GM18873 (cell line): ENCODE measurements around the gene AGPAT1.
"Not testable (repeated sequence)": the region's sequence is repeated elsewhere in the genome, so short reads cannot be mapped to it uniquely, and the experiment has no call there.

Experiments used
- ATAC-seq: cut with Tn5 transposase; IDR thresholded peaks from one replicate; pipeline ENCODE4 v1.9.1; 2021; ENCODE audit warnings: mild to moderate bottlenecking, moderate library complexity, moderate number of reproducible peaks; ENCODE audit not compliant: unreplicated experiment, low FRiP score

AGPAT1 gene, protein sequence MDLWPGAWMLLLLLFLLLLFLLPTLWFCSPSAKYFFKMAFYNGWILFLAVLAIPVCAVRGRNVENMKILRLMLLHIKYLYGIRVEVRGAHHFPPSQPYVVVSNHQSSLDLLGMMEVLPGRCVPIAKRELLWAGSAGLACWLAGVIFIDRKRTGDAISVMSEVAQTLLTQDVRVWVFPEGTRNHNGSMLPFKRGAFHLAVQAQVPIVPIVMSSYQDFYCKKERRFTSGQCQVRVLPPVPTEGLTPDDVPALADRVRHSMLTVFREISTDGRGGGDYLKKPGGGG

DNA sequence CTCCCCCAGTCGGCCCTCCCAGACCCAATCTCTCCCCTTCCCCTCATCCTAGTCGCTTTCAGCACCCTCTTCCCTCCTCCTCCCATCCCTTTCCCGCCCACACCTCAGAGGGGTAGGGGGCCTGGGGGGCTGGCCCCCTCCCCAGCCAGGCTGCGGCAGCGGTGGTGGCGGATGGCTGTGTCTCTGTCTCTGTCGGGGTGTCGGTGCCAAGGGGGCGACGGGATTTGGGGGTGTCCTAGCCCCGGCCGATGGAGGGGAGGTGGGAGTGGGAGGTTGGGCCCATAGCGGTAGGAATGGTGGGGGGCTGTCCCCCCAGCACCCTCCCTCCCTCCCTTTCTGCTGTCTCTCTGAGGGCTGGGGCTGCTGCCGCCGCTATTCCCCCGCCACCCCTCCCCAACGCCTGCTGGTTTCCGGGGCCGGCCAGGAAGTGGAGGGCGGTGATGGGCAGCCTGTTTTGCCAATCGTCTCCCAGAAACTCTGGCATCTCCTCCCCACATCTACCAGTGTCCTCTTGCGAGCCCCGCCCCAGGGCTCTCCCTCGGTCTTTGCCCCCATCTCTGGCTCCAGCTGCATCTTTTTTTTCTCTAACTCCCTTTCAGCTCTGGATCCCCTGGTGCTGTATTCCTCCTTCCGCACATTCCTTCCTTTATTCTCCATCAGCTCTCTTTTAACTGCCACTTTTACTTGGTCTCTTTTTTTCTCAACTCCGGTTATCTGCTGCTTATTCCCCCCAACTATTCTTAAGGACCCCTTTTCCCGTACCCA, at the start of gene AGPAT1:
TSS of gene AGPAT1 (minus strand) at position 374 of the 765 bp plus-strand sequence. CDS start 4,588 bp downstream, outside the sequence.
- peak; percentile 29 for ATAC-seq

DNA sequence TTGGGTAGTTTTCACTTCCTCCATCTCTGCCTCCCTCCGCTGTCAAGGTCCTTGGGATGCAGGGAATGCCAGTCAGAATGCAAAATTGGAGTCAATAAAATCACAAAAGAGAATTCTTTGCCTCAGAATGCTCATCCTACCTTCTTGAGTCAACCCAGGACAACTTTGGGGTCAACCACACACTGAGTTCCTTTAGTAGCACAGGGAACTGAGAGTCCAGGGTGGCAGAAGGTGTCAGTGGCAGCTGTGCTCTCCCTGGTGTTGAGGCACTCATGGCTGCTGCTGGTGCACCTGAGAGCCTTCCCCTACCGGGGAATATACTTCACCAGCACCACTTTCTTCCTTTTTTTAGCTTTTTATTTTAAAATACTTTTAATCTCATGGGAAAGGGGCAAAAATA, 48.8 kb upstream of the AGPAT1 start:
- no peak for ATAC-seq

DNA sequence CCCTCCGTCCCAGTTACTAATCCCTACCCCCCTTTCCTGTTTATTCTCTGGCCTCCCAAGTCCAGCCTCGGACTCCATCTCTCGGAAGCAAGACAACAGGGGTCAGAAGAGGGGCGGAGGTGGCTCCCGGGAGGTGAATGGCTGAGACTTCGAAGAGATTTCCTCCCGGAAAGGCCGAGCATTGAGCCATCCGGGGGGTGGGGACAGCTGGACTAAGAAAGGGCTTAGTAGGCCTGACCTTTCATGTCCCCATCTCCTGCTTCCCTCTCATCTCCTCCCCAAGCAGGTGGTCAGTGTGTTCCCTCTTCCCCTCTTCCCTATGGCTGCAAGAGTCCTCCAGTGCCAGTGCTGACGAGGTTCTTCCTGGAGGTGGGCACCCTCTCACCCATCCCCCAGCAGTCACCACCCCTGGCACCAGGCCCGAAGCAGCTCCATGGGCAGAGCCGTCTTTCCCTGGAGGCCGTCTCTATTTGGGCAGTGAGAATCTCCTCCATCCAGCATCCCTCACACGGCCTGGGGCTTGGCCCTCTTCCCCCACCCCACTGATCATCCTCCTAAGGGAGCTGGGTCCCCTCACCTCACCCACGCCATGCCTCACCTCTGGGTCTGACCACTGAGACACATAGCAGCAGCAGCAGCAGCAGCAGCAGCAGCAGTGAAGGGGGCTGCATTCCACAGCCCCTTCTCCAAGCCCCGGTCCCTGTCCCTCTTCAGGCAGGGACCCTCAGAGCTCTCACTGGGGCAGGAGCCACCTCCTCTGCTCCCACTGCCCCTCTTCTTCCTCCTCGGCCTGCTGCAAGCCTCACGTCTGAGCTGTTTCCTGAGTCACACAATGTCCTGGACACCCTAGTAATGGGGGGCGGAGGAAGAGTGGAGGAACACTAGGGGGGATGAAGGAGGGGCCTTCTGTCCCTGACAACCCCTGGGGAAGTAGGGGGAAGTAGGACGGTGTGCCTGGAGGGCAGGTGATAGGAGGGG, 47.7 kb upstream of the AGPAT1 start, which contains the start of gene NOTCH4:
TSS of gene NOTCH4 (minus strand) at position 810 of the 978 bp plus-strand sequence. CDS start at position 671, 139 bp downstream.
- ATAC-seq: no peak

DNA sequence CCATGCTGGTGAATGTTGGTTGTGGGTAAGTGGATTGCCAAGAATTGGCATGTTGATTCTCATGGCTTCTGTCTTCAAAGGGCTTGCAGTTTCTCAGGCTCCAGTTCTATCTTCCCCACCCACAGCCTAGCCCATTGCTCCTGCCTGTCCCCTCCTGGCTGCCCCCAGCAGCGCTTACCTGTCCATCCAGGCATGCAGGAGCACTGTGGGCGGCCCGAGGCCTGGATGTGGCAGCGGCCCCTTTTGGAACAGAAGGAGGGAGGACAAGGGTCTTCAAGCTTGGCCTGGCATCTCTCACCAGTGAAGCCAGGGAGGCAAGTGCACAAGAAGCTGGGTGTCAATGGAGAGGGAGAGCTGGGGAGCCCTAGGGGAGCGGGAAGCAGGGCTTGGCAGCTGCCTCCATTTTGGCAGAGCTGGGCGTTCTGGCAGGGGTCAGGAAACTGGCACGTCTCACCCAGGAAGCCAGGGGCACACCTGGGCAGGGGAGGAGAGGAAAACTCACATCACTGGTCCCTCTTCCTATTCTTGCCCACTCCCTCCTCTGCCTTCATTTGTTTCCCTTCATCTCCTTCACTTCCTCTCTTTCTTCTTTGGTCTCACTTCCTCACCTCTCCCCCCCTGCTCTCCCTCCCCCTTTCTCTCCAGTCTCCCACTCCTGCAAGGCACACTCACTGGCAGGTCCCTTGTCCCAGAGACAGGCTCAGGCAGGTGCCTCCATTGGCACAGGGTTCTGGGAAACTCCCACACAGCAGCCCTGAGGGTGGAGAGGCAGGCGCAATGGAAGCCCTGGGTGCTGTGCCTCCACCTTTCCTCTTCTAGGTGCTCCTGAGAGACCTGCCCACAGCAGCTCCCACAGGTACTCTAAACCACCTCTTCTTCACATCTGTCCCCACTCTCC, 46.7 kb upstream of the AGPAT1 start:
- ATAC-seq: no peak

DNA sequence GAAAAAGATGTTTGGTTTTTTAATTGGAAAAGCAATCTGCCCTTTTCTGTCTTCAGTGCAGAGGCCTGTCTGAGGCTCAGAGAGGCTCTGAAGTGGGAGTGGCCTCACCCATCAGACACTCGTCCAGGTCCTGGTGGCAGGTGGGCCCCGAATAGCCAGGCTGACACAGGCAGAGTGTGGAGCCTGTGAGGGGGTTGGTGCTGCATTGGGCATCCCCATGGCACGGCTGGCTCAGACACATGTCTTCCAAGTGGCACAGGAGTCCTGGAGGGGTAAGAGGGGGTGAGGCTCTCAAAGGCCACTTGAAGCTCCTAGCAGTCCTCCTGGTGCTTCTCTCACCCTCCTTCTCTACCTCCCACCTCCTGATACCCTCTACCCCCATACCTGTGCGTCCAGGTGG, 44.1 kb upstream of the AGPAT1 start:
- no peak for ATAC-seq

DNA sequence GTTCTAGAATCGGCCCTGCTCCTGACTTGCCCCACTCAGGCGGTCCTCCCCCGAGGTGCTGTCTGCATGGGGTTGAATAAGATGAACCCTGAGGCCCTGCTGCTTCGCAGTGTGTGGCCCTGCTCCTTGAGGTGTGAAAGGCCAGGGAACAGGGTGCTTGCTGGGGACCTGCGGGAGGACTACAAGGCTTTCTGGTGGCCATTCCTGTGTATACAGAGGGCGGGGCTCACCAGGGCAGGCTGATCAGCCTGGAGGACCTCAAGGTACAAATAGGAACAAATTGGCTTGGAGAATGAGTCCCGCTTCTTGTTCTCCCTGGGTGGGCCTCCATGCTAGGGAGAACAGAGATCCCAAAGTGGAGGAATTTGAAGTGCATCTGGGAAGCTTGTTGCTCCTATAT, 42.3 kb upstream of the AGPAT1 start:
- ATAC-seq: no peak

DNA sequence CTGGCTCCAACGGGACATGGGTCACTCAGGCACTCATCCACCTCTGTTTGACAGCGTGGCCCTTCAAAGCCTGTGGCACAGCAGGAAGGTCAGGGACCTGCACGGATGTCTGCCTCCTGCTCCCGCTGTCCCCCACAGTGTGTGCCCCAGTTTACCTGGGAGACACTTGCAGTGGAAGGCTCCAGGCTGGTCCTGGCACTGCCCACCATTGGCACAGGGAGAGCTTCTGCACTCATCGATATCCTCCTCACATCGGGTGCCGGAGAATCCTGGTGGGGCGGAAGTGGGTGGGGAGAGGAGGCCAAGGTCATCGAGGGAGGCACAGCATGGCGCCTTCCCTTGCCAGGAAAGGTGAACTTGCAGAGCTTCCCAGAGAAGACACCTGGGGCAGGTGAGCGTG, 41.1 kb upstream of the AGPAT1 start:
- ATAC-seq: no peak

DNA sequence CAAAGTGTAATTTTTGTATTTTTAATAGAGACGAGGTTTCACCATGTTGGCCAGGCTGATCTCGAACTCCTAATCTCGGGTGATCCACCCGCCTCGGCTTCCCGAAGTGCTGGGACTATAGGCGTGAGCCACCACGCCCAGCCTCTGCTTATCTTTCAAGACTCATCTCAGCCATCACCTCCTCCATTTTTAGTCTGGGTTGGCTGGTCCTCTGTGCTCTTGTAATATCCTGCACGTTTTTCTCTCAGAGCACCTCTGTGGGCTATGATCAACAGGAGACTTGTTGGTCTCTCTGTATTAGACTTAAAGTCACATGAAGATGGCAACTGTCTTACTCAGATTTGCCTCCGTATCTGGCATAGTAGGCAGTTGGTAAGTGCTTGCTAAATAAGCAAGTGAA, 40.4 kb upstream of the AGPAT1 start:
- no peak for ATAC-seq

DNA sequence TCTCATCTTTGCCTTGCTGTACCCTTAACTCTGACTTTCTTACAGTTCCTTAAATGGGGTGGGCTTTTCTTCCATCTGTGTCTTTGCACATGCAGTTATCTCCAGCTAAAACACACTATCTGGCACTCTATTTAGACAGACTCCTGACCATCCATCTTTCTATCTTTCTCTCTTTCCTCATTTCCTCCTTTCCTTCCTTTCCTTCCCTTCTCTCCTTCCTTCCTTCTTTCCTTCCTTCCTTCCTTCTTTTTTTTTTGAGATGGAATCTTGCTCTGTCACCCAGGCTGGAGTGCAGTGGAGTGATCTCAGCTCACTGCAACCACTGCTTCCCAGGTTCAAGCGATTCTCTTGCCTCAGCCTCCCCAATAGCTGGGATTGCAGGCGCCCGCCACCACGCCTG, 39.7 kb upstream of the AGPAT1 start:
- no peak for ATAC-seq

DNA sequence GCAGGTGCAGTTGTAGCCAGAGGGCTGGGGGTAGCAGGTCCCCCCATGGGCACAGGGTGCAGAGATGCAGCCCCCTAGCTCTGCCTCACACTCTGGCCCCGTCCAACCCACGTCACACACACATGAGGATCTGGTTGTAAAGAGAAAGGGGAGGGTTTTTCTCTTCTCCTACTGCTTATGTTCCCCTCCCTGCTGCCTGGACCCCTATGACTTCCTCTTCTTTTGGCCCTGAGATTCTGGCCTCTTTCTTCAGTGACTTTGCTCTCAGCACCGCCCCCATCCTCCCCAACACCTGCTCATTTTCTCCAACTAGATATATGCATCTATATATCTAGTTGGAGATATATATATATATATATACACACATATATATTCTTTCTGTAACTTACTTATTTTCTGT, 38.2 kb upstream of the AGPAT1 start:
- ATAC-seq: no peak

DNA sequence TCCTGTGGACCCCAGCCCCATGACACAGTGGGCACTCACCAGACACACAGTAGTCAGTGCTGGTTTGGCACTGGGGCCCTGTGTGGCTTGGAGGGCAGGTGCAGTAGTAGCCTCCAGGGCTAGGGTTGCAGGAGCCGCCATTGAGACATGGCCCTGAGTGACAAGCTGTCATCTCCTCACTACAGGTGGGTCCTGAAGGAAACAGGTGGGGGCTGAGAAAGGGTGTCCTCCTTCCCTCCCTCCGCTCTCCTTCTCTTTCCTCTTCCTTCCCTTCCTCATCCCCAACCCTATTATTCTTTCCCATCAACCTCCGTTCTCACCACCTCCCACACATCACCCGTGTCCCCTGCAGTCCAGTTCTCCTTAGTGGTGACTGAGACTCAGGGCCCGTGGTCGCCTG, 37.8 kb upstream of the AGPAT1 start:
- no peak for ATAC-seq

DNA sequence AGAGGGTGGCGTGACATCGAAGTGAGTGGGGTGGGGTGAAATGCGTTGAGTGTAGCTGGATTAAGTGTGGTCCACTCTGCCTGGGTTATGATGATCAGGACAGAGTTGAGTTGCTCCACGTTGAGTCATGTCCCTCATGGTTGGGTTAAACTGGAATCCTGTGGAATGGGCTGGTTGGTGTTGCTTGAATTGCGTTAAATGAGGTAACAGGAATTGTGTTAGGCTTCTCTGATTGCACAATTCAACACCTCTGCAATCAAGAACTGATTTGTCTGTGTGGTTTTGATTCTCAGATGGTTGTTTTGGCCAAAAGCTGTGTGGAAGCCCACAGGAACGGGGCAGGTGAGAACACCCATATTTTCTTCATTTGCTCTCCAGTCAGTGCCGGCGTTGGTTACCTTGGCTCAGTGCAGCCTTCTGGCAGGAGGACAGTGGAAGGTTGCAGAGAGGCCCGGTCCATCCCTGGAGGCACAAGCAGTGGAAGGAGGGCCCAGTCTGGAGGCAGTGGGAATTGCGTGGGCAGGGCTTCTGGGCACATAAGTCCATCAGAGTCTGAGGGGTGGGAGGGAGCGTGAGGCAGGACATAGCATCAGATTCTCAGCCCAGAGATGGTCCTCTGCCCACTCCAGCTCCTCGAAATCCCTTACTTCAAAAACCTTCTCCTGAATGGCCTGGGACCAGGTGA, 36.3 kb upstream of the AGPAT1 start:
- ATAC-seq: no peak

DNA sequence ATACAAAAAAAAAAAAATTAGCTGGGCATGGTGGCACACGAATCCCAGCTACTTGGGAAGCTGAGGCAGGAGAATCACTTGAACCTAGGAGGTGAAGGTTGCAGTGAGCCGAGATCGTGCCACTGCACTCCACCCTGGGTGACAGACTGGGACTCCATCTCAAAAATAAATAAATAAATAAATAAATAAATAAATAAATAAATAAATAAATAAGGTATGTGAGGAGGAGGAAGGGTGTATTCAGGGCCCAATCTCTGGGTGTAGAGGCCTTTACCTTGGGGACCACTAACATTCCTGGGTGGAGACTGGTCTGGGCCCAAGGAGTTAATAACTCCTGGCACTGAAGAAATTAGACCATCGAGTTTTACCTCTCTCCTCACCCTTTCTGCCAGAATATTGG, 35.5 kb upstream of the AGPAT1 start:
- not testable (repeated sequence) for ATAC-seq

DNA sequence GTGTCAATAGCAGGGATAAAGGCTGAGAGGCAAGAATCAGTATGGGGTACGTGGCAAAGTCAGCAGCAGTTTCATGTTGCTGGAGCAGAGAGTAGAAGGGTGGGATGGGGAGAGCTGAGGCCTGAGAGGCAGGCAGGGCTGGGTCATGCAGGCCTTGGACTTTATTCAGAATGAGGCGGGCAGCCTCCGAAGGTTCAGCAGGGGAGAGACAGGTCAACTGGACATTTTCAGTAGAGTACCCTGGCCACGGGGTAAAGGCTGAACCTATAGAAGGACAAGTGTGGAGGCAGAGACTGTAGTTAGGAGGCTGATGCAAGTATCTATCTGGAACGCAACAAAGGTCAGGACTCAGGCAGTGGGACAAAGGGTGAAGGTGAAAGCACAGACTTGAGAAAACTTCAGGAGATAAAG, 34.3 kb upstream of the AGPAT1 start:
- no peak for ATAC-seq

DNA sequence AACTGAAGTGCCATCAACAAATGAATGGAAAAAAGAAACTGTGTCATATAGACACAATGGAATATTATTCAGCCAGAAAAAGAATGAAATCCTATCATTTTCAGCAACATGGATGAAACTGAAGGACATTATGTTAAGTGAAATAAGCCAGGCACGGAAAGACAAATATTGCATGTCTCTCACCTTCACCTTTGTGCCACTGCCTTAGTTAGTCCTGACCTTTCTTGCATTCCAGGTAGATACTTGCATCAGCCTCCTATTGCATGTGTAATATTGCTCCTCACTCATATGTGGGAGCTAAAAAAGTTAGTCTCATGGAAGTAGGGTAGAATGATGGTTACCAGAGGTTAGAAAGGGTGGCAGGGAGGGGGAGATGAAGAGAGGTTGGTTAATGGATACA, 33.1 kb upstream of the AGPAT1 start:
- ATAC-seq: no peak

DNA sequence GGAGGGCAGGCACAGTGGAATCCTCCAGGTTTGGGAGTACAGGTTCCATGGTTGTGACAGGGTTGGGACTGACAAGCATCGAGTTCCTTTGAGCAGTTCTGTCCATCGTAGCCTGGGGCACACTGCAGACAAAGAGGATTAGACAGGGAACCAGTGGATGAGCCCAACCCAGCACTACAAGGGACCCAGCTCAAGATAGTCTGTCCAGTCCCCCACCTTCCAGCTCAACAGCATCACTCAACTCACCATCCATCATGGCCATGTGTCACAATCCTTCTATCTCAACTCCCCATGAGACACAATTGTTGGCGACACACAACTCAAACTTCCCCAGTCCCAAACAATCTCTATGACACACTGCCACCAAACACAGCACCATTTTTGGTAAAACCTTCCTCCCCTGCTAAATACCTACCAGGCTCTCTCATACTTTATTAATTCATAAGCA, 28.4 kb upstream of the AGPAT1 start:
- no peak for ATAC-seq

DNA sequence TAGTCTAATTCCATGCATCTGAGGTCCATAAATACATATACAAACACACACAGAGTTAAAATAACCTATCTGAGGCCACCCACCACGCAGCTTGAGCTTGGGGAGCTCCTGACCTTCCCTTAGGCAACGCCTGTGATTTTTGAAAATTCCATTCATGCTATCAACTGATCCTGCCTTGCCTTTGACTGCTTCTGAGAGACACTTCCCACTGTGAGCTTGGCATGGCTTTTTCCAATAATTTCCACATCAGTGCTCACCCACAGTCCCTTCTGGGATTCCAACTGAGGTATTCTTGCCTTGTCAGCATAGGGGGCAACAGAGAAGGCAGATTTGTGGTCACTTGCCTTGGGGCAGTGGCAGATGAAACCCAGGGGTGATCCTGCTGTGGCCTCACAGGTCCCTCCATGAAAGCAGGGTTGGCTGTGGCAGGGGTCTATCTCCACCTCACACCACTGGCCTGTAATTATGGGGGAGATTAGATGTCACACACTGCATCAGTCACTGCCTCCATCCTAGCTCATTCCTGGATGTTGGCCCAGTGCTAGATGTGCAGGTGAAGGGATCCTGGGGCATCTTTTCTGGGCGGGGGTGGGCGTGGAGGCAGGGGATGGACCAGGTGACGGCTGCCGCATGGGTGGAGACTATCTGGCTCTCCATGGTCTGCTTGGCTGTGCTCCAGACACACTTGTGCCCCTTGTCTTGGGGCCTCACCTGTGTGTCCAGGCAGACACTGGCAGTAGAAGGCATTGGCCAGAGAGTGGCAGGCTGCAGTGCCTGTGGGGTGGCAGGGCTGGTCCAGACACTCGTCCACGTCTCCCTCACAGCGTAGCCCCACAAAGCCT, 27.8 kb upstream of the AGPAT1 start:
- no peak for ATAC-seq

DNA sequence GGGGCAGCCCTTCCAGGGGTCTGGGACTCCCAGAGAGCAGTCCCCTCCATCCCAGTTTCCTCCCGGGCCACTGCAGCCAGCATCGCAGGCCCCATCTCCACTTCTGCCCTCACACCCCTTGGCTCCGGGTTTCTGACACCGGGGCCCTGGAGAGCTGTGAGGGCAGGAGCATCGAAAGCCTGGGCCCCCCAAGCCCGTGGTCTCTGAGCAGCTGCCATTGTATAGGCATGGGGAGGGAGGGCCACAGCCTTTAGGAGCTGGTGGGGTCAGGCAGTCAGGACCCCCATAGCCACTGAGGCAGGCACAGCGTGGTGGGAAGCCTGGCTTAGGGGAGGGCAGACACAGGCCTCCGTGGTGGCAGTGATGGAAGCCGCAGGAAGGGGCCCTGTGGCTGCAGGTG, 26.3 kb upstream of the AGPAT1 start:
- no peak for ATAC-seq
